ENCODE data around the gene ADCY4. TPM values are rescaled to one million over a fixed set of nuclear protein-coding genes. Genes with fewer than 3 reads are reported as not detected.

ADCY4 gene
- total and polyA plus RNA-seq, 10 of the 15 experiments (the other 5 are each of a cell fraction or from before 2014, with no cell fraction given): 0.05 to 0.87 (median 0.21) TPM; not detected in 1

DNA sequence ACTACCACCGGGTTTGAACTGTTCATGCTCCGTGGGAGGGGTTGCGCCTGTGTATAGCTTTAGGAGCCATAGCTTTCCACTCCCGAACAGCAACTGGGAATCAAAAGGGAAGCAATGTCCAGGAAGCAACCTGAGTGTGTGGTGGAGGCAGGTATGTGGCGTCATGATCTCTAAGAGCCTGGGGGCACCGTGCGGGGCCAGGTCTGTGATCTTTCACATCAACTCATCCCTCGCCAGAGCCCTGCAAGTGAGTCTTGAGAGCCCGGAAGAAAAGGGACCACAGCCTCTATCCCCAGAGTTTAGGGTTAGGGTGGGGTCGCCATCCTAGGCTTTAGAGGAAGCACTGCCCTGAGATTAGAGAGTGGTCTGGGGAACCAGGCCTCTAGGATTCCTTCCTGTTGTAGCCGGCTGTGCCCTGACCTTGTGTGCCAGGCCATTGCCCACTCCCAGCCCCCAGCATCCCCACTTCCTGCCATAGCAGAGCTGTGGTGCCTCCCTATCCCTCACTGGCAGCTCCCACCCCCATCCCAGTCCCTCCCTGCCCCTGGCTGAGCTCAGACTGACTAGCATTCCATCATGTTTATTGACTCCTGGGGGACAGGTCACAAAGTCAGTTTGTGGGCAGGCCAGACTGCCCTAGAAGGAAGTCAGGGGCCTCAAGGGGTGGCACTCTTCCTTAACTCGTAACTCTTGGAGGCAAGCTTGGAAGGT is 745 bp upstream of the ADCY4 start:
- no peak overlapping the region for H2AFZ ChIP-seq (ENCODE audit: control insufficient read depth, low read depth, low read length)
- peaks cover 24% of the 10 kb centered on the region for H3K4me1 ChIP-seq (ENCODE audit: control insufficient read depth, insufficient read depth, low read length)
- ChIA-PET CTCF (interaction anchor here (1.0 to 16.6 kb wide), 5 partner anchors 10 to 104 kb away, joined by 3 to 452 read pairs (median 8); partner anchors contain the start of genes CBLN3, KHNYN and SDR39U1), SMC1A (ENCODE audit: uncharacterized antibody, unreplicated experiment) (interaction anchor here (0.9 to 7.7 kb wide), 3 partner anchors 88 to 149 kb away, joined by 3 to 73 read pairs (median 4); partner anchors contain the start of gene KHNYN), RAD21 (ENCODE audit: unreplicated experiment) (interaction anchor here (1.1 to 3.2 kb wide), 3 partner anchors 12 to 96 kb away, joined by 3 to 7 read pairs (median 7); no protein-coding TSS in a partner anchor), POLR2A (interaction anchor here (0.6 to 4.0 kb wide), 2 partner anchors 23 to 95 kb away, joined by 3 to 42 read pairs; partner anchors contain the start of genes CBLN3 and KHNYN)
- no peak overlapping the region for H3K9ac ChIP-seq (ENCODE audit: control insufficient read depth, insufficient read depth, low read length)
- in situ Hi-C loops (cut with MboI) (no loop called here), intact Hi-C loops (cut with micrococcal nuclease; ENCODE audit: unreplicated experiment) (no loop called here)
- no peaks in the 10 kb centered on the region for H3K79me2 ChIP-seq (ENCODE audit: control insufficient read depth, insufficient read depth, low read length)
- DNase-seq (ENCODE audit: low read depth, low spot score): no peak
- H3K27ac ChIP-seq (ENCODE audit: control insufficient read depth, insufficient read depth): no peak overlapping the region
- no peaks in the 10 kb centered on the region; a peak in 1 of 4 replicates for H3K36me3 ChIP-seq (ENCODE audit: control insufficient read depth in 2 of 2, insufficient read depth in 2 of 2, low read length in 1 of 2)
- ATAC-seq: no peak
- no peaks in the 10 kb centered on the region for H4K20me1 ChIP-seq (ENCODE audit: control insufficient read depth, insufficient read depth)
- H3K4me2 ChIP-seq (ENCODE audit: control insufficient read depth, insufficient read depth): no peak overlapping the region
- no peak overlapping the region for H3K4me3 ChIP-seq
- no peaks in the 10 kb centered on the region for H3K9me3 ChIP-seq (replicated peaks; ENCODE audit: control insufficient read depth, insufficient read depth, low read length)
- H3K27me3 ChIP-seq (replicated peaks in 1 of 2; ENCODE audit: control insufficient read depth in 2 of 2, insufficient read depth in 2 of 2, low read length in 1 of 2): peaks cover 2 to 12% of the 10 kb centered on the region in 2 experiments; a peak in 3 of 4 replicates
- no TSS peak for BruUV-seq (replicated peaks)
- FAIRE-seq: no peak
- no peak for TF ChIP-seq EP300 (IDR thresholded peaks at IDR 0.05; ENCODE audit: borderline replicate concordance in 1 of 2, control insufficient read depth in 1 of 2, low read depth in 2 of 2, low read length in 2 of 2)
- no peak for TF ChIP-seq IKZF2 (IDR thresholded peaks at IDR 0.05)
- no peak for TF ChIP-seq NFIC (IDR thresholded peaks at IDR 0.05; ENCODE audit: low read depth, low read length)
- TF ChIP-seq CHD4 (IDR thresholded peaks at IDR 0.05): no peak
- no peak for TF ChIP-seq JUND (IDR thresholded peaks at IDR 0.05; ENCODE audit: low read depth, low read length)
- WGBS (ENCODE audit: insufficient coverage, insufficient replicate concordance, low lambda C conversion rate, missing lambda C conversion rate): 80% methylated on average over 12 of the region's 12 CpGs
